GM13977 (cell line): ENCODE measurements around the gene ALDOB.
A peak's percentile ranks its signal among the peaks of the same experiment; 100 is the strongest.

Experiments
- DNase-seq: peaks from one replicate; pipeline ENCODE4 v3.0.0; 2012; ENCODE audit warnings: low spot score
- CTCF ChIP-seq: IDR thresholded peaks from 2 replicates; pipeline ENCODE4 v1.5.1; 2012; ENCODE audit warnings: mild to moderate bottlenecking, control low read depth; ENCODE audit not compliant: insufficient read depth; ENCODE audit errors: extremely low read depth, missing control alignments
- in situ Hi-C: fragments of 300-500 bp; cut with MboI; formaldehyde crosslinking; loops from one replicate; pipeline ENCODE4 v1.12.0; 2022; ENCODE audit warnings: low sequenced_read_pairs, low pct_unique_long_range_greater_than_20kb, mixed read lengths, inconsistent platforms; ENCODE audit not compliant: unreplicated experiment

Gene ALDOB

GRCh38 chr9:101399643-101399970, 36.0 kb downstream of the ALDOB start:
- in situ Hi-C loops: no loop called here
- no peak for TF ChIP-seq CTCF
- DNase-seq: no peak

- no peak for TF ChIP-seq CTCF
- no peak for DNase-seq
Observed at GRCh38 chr9:101398930-101399642, 36.5 kb downstream of the ALDOB start.

GRCh38 chr9:101398068-101398929, 37.3 kb downstream of the ALDOB start, which contains the start of the genes MRPL50 and ZNF189:
Gene MRPL50 (minus strand): TSS chr9:101398618. CDS start chr9:101398592, 26 bp downstream.
Gene ZNF189 (plus strand): TSS chr9:101398851. CDS start chr9:101399157, 306 bp downstream.
- DNase-seq: peak; percentile 88
- in situ Hi-C loops: no loop called here
- no peak for TF ChIP-seq CTCF

More at GRCh38 chr9:101398930-101399642, 36.5 kb downstream of the ALDOB start:
- in situ Hi-C loops: no loop called here

GRCh38 chr9:101397746-101398067, 37.9 kb downstream of the ALDOB start:
- no peak for TF ChIP-seq CTCF
- no peak for DNase-seq
- in situ Hi-C loops: no loop called here

GRCh38 chr9:101394687-101395086, 40.9 kb downstream of the ALDOB start:
- no peak for TF ChIP-seq CTCF
- DNase-seq: no peak
- in situ Hi-C loops: no loop called here

- no peak for DNase-seq
- no peak for TF ChIP-seq CTCF
- in situ Hi-C loops: no loop called here
Observed at GRCh38 chr9:101393135-101393534, 42.4 kb downstream of the ALDOB start.
